ENCODE results near the gene GNAQ.

GRCh38 chr9:77883133-77883532 is 148.5 kb downstream of the GNAQ start:
- TF ChIP-seq POLR2AphosphoS5 (IDR thresholded peaks at IDR 0.05; ENCODE audit: low read depth, low read length) (no peak), ZNF274 (IDR thresholded peaks at IDR 0.05; ENCODE audit: low read depth, low read length) (no peak), POLR2A (IDR thresholded peaks at IDR 0.05; ENCODE audit: borderline replicate concordance, extremely low read depth, insufficient read depth, insufficient read length) (no peak), EZH2phosphoT487 (IDR thresholded peaks at IDR 0.05; ENCODE audit: borderline replicate concordance) (no peak), EZH2 (IDR thresholded peaks at IDR 0.05) (no peak), MAX (IDR thresholded peaks at IDR 0.05) (no peak), FOSL1 (IDR thresholded peaks at IDR 0.05; ENCODE audit: low read depth) (no peak)
